Breast epithelium (tissue), 3 donors: ENCODE results near the gene PSMD1.

ENCODE experiments used
- CTCF ChIP-seq, 3 donors: fragments of 450-650 bp; IDR thresholded peaks; one replicate each; pipeline ENCODE4 v1.5.1; 2016 to 2017; ENCODE audit warnings: antibody characterized with exemption in 3 of 3, mild to moderate bottlenecking in 3 of 3, moderate library complexity in 3 of 3
- POLR2A ChIP-seq: fragments of 450-650 bp; IDR thresholded peaks from one replicate; pipeline ENCODE4 v1.6.1; 2016; ENCODE audit warnings: antibody characterized with exemption, mild to moderate bottlenecking, moderate library complexity
- POLR2AphosphoS5 ChIP-seq, 3 donors: sonication (generic); formaldehyde crosslinking; IDR thresholded peaks; one replicate each; pipeline ENCODE4 v1.6.1; 2017; ENCODE audit warnings: antibody characterized with exemption in 3 of 3

GRCh38 chr2:231132129-231132528, 75.5 kb downstream of the PSMD1 start:
- TF ChIP-seq CTCF (IDR thresholded peaks at IDR 0.05) (no peak), POLR2A (no peak), POLR2AphosphoS5 (IDR thresholded peaks at IDR 0.05) (no peak)
